Cardiac fibroblast (primary cell): Measurements from ENCODE around the gene TANC1.

ENCODE experiments used
- DNase-seq, 2 donors: peaks; one replicate each; pipeline versions ENCODE4 v3.0.0 to v3.0.0-alpha.2; 2010; ENCODE audit warnings: low read depth in 2 of 2
- H3K4me3 ChIP-seq, 2 donors: replicated peaks in 1 of 2; 1 replicate in 1 of 2; 2 replicates in 1 of 2; pipeline ENCODE4 v1.5.1; 2011; ENCODE audit warnings: low read depth in 2 of 2, low read length in 2 of 2, mild to moderate bottlenecking in 2 of 2, moderate library complexity in 1 of 2
- TF ChIP-seq, protein P1 (sequence below): IDR thresholded peaks from one replicate; pipeline ENCODE4 v1.5.1; 2011; ENCODE audit warnings: low read depth, mild to moderate bottlenecking, low read length, inconsistent platforms

Gene TANC1

DNA sequence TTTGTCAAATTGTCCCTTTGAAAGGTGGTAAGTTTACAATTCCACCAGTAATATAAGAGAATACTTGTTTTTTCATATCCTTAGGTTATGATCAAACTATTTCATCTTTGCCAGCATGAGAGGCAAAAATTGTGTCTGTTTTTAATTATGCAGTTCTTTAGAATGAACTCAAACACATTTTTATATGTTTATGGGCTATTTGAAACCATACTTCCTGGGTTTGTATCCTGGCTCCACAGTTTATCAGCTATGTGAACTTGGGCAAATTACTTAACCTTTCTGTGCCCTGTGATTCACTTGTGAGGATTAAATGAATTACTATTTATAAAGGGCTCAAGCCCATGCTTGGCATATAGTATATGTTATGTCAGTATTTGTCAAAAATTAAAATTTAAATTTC, 109.4 kb downstream of the TANC1 start:
- DNase-seq: no peak
- H3K4me3 ChIP-seq: no peak overlapping the region
- TF ChIP-seq, protein P1, sequence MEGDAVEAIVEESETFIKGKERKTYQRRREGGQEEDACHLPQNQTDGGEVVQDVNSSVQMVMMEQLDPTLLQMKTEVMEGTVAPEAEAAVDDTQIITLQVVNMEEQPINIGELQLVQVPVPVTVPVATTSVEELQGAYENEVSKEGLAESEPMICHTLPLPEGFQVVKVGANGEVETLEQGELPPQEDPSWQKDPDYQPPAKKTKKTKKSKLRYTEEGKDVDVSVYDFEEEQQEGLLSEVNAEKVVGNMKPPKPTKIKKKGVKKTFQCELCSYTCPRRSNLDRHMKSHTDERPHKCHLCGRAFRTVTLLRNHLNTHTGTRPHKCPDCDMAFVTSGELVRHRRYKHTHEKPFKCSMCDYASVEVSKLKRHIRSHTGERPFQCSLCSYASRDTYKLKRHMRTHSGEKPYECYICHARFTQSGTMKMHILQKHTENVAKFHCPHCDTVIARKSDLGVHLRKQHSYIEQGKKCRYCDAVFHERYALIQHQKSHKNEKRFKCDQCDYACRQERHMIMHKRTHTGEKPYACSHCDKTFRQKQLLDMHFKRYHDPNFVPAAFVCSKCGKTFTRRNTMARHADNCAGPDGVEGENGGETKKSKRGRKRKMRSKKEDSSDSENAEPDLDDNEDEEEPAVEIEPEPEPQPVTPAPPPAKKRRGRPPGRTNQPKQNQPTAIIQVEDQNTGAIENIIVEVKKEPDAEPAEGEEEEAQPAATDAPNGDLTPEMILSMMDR: no peak

DNA sequence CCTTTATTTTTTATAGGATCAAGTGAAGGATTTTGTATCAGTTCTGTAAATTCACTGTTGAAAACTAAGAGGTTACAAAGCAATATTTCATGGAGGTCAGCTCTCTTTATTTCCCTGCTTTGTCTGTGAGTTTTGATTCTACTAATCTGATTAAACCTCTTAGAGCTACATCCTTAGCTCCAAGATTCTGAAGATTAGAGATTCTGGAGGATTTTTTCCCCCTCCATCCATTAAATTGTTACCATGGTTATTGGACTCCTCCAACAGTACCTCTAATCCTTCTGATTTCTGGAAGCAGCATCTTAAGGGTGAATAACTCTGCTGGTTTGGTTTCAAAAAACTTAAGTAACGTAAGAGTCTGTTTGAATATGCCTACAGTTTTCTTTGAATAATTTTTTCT, 110.0 kb downstream of the TANC1 start:
- no peak for DNase-seq
- H3K4me3 ChIP-seq: no peak overlapping the region
- TF ChIP-seq, protein P1: no peak

GRCh38 chr2:159080641-159081040, 112.2 kb downstream of the TANC1 start:
- DNase-seq: no peak
- TF ChIP-seq, protein P1: no peak
- H3K4me3 ChIP-seq: no peak overlapping the region

DNA sequence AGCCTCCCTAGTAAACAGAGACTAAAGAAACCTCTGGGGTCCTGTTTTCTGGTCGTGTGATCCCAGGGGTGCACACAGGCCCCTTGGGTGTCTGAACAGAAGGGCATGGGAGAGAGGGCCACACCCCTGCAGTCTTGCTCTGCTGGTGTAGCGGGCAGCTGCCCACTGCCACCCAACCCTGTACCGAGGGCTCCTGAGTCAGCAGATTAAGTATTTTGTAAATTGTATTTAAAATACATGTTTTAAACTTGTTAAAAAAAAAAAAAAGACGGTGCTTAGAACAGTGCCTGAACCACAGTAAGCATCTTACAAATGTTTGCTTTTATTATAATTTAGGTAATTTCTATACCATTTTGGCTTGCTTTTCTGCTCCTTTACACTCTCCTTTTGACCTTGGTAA, 113.7 kb downstream of the TANC1 start:
- TF ChIP-seq, protein P1: no peak
- H3K4me3 ChIP-seq: no peak overlapping the region
- DNase-seq: no peak

GRCh38 chr2:159084384-159085370, 116.2 kb downstream of the TANC1 start:
- TF ChIP-seq, protein P1: no peak
- no peak overlapping the region for H3K4me3 ChIP-seq
- peak; percentile 47 to 66 for DNase-seq

DNA sequence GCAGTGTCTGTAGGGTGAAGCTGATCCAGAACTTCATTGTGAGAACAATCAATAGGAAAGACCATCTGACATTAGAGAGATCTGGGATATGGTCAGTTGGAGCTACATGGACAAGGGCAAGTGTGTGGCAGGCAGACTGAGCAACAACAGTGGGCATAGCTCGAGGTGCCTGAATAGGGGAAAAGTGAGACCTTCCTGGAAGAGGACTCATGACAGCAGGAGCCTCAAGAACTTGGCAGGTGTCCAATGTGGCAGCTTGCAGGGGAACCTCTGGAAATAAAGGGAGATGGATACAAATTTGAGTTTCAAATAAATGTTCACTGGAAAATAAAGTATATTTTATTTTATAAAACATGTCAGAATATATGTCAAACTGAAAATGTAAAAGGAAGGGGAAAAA, 117.9 kb downstream of the TANC1 start:
- DNase-seq: peak; percentile 33 to 58
- TF ChIP-seq, protein P1: no peak
- no peak overlapping the region for H3K4me3 ChIP-seq
